Testis (tissue), 3 donors: ENCODE measurements around the gene FERMT3. TPM values are rescaled to one million over a fixed set of nuclear protein-coding genes. Genes with fewer than 3 reads are reported as not detected.

Experiments used
- DNase-seq: peaks from one replicate; pipeline ENCODE4 v3.0.0-alpha.2; 2019
- H3K27ac ChIP-seq, 2 donors: fragments of 200-600 bp; sonication (generic); one replicate each; pipeline ENCODE4 v1.5.1; 2019
- H3K27me3 ChIP-seq: fragments of 200-600 bp; sonication (generic); one replicate; pipeline ENCODE4 v1.5.1; 2019
- H3K36me3 ChIP-seq: fragments of 200-600 bp; sonication (generic); one replicate; pipeline ENCODE4 v1.5.1; 2017; ENCODE audit warnings: low read depth; ENCODE audit errors: missing control alignments
- H3K4me1 ChIP-seq: fragments of 200-600 bp; sonication (generic); one replicate; pipeline ENCODE4 v1.5.1; 2019
- H3K4me3 ChIP-seq, 2 donors: fragments of 200-600 bp; sonication (generic); one replicate each; pipeline ENCODE4 v1.5.1; 2017 to 2019
- H3K9me3 ChIP-seq: fragments of 200-600 bp; sonication (generic); one replicate; pipeline ENCODE4 v1.5.1; 2017
- POLR2A ChIP-seq: fragments of 450-650 bp; IDR thresholded peaks from one replicate; pipeline ENCODE4 v1.6.1; 2017; ENCODE audit warnings: antibody characterized with exemption, mild to moderate bottlenecking, moderate library complexity
- WGBS, 2 donors: methylation state at CpG; one replicate each; pipeline ENCODE4 v1.1.5; 2018; 5-methylcytosine and 5-hydroxymethylcytosine counted together
- intact Hi-C: fragments of 100-400 bp; cut with DNase I; formaldehyde crosslinking; loops from one replicate; pipeline ENCODE4 v1.15.1; 2023; ENCODE audit warnings: low total_unique reads
- polyA plus RNA-seq: library from polyadenylated mRNA; stranded (reverse); fragments of 350-450 nt; fragmentation: Illumina TruSeq; extraction: RNeasy Lipid Tissue Mini Kit (QIAGEN cat#74804); gene quantifications from one replicate; pipeline ENCODE4 v1.2.3, GENCODE V29; 2014; ENCODE audit warnings: low read depth, low replicate concordance; ENCODE audit not compliant: insufficient read depth
- total RNA-seq, 2 donors: library from RNA; depleted of rRNA; stranded (reverse); fragments of >200 nt; gene quantifications; one replicate each; pipeline ENCODE4 v1.2.3, GENCODE V29; 2016
- TF ChIP-seq, protein P1 (sequence below), 3 experiments: fragments of 450-650 bp in 2 of 3; fragments of 200-600 bp in 1 of 3; sonication (generic) in 1 of 3; IDR thresholded peaks; one replicate each; pipeline ENCODE4 v1.5.1; 2016 to 2019; ENCODE audit warnings: antibody characterized with exemption in 3 of 3, mild to moderate bottlenecking in 2 of 3, moderate library complexity in 1 of 3

Gene FERMT3
- total and polyA plus RNA-seq, 3 donors from 2014 or later = 7.2 to 10.9 (median 8.2) TPM

GRCh38 chr11:64173616-64174355 is 32.7 kb upstream of the FERMT3 start:
- no peaks in the 10 kb centered on the region for H3K27me3 ChIP-seq
- WGBS, 2 donors = 85 to 93% methylated on average over 4 of the region's 4 CpGs

DNA sequence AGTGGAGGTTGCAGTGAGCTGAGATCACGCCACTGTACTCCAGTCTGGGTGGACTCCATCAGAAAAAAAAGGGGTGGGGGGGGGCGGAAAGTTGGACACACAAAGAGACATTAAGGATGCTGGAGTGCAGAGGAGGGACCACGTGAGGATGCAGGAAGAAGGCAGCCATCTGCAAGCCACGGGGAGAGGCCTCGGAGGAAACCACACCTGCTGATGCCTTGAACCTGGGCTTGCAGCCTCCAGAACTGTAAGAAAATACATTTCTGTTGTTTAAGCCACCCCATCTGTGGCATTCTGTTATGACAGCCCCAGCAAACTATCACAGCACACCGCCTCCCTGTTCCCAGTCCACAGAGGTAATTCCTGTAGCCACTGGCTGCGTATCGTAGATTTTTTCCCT is 29.8 kb upstream of the FERMT3 start:
- DNase-seq = no peak
- peaks cover 13% of the 10 kb centered on the region for H3K4me1 ChIP-seq
- H3K4me3 ChIP-seq = no peak overlapping the region
- intact Hi-C loops = no loop called here
- TF ChIP-seq POLR2A = no peak
- TF ChIP-seq, protein P1, sequence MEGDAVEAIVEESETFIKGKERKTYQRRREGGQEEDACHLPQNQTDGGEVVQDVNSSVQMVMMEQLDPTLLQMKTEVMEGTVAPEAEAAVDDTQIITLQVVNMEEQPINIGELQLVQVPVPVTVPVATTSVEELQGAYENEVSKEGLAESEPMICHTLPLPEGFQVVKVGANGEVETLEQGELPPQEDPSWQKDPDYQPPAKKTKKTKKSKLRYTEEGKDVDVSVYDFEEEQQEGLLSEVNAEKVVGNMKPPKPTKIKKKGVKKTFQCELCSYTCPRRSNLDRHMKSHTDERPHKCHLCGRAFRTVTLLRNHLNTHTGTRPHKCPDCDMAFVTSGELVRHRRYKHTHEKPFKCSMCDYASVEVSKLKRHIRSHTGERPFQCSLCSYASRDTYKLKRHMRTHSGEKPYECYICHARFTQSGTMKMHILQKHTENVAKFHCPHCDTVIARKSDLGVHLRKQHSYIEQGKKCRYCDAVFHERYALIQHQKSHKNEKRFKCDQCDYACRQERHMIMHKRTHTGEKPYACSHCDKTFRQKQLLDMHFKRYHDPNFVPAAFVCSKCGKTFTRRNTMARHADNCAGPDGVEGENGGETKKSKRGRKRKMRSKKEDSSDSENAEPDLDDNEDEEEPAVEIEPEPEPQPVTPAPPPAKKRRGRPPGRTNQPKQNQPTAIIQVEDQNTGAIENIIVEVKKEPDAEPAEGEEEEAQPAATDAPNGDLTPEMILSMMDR (IDR thresholded peaks at IDR 0.05) = no peak
- H3K27ac ChIP-seq = no peak overlapping the region
- 93 to 95% methylated on average over 8 of the region's 8 CpGs for WGBS, 2 donors
- no peaks in the 10 kb centered on the region for H3K9me3 ChIP-seq
- no peaks in the 10 kb centered on the region for H3K27me3 ChIP-seq
- no peaks in the 10 kb centered on the region for H3K36me3 ChIP-seq

More at GRCh38 chr11:64173616-64174355, 32.7 kb upstream of the FERMT3 start:
- H3K27ac ChIP-seq = no peak overlapping the region
- H3K4me1 ChIP-seq = no peaks in the 10 kb centered on the region
- H3K36me3 ChIP-seq = no peaks in the 10 kb centered on the region
- DNase-seq = no peak
- no peaks in the 10 kb centered on the region for H3K9me3 ChIP-seq
- no peak overlapping the region for H3K4me3 ChIP-seq
- intact Hi-C loops = no loop called here
- TF ChIP-seq POLR2A = no peak
- TF ChIP-seq, protein P1 (IDR thresholded peaks at IDR 0.05) = no peak

- H3K4me3 ChIP-seq = no peak overlapping the region
- H3K27ac ChIP-seq = no peak overlapping the region
- DNase-seq = no peak
- 100% methylated on average over 1 of the region's 1 CpG for WGBS, 2 donors
- no peaks in the 10 kb centered on the region for H3K9me3 ChIP-seq
- intact Hi-C loops = no loop called here
- H3K36me3 ChIP-seq = no peaks in the 10 kb centered on the region
- peaks cover 21% of the 10 kb centered on the region for H3K4me1 ChIP-seq
- TF ChIP-seq, protein P1 (IDR thresholded peaks at IDR 0.05) = no peak
- no peak for TF ChIP-seq POLR2A
- no peaks in the 10 kb centered on the region for H3K27me3 ChIP-seq
Observed at GRCh38 chr11:64178203-64178602, 28.3 kb upstream of the FERMT3 start.

DNA sequence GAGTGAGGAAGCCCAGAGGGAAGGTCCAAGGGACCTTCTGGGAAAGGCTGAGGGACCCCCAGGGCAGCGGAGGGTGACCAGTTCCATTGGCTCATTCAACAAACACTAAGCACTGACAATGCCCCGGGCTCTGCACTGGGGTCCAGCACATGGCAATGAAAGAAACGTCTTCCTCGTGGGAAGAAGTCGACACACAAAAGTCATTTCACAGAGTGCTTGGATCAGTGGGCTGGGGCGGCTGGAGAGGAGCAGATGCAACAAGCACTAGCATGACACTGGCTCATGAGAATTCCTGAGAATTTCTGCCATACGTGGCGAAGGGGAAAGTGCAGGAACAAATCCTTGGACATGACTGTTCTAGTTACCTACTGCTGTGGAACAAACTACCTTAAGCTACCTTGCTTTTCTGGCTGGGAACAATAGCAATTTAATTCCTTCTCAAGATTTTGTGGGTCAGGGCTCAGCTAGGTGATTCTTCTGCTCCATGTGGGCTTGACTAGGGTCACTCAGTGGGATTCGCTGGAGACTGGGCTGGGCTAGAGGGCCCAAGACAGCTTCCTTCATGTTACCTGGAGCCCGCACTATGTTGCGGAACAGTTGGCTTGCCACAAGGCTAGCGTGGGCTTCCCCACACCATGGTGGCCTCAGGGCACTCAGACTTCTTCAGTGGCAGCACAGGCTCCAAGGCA is 27.4 kb upstream of the FERMT3 start:
- intact Hi-C loops = no loop called here
- Histone ChIP-seq H3K27ac (no peak overlapping the region), H3K4me1 (peaks cover 29% of the 10 kb centered on the region), H3K27me3 (no peaks in the 10 kb centered on the region), H3K9me3 (no peaks in the 10 kb centered on the region), H3K4me3 (no peak overlapping the region), H3K36me3 (no peaks in the 10 kb centered on the region)
- 92 to 96% methylated on average over 12 of the region's 12 CpGs for WGBS, 2 donors
- TF ChIP-seq POLR2A = no peak
- TF ChIP-seq, protein P1 (IDR thresholded peaks at IDR 0.05) = no peak
- DNase-seq = no peak
